ENCODE results near the gene NPTX1.

NPTX1 gene

GRCh38 chr17:80441598-80442322, 34.6 kb downstream of the NPTX1 start:
- no peak overlapping the region for H3K4me3 ChIP-seq (ENCODE audit: low read depth, low read length)
- DNase-seq (ENCODE audit: low read depth) = no peak
- TF ChIP-seq CTCF (IDR thresholded peaks at IDR 0.05; ENCODE audit: control insufficient read depth, extremely low read depth, insufficient read depth) = no peak

GRCh38 chr17:80441133-80441578, 35.3 kb downstream of the NPTX1 start:
- H3K4me3 ChIP-seq (ENCODE audit: low read depth, low read length) = no peak overlapping the region
- TF ChIP-seq CTCF (IDR thresholded peaks at IDR 0.05; ENCODE audit: control insufficient read depth, extremely low read depth, insufficient read depth) = no peak
- no peak for DNase-seq (ENCODE audit: low read depth)

DNA sequence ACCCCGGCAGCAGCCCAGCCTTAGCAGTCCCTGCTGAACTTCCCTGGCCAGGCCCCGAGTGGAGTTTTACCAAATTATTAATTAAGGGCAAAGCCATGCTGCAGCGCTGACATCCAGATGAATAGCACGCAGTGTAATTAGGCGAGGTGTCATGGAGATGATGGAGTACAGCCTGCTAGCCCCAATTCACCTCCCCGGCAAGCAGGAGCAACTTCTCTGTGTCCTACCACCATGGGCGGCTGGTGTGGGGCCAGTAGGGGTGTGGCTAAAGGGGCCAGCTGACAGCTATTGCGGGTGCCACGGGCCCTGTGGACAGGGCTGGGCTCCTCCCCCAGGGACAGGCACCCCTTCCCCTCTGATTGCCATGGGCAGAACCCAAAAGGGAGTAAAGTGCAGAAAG, 36.9 kb downstream of the NPTX1 start:
- no peak for TF ChIP-seq CTCF (IDR thresholded peaks at IDR 0.05; ENCODE audit: control insufficient read depth, extremely low read depth, insufficient read depth)
- H3K4me3 ChIP-seq (ENCODE audit: low read depth, low read length) = no peak overlapping the region
- DNase-seq (ENCODE audit: low read depth) = no peak

DNA sequence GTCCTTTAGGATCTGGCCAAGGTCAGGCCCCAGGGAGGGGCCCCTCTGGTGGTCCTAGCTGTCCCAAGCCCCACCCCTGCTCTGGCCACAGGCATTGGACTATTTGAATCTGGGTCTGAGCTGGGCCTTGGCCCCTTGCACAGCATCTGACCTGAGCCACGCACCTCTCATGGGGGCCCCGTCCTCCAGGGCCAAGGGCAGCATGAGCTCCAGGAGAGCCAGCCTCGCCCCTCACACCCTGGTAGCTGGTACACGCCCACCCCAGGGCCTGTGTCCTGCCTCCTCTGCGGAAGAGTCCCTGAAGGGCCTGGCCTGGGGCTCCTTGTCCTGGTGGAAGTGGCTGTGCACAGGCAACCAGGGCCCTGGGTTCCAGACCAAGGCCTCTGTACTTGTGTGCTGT, 37.6 kb downstream of the NPTX1 start:
- no peak for TF ChIP-seq CTCF (IDR thresholded peaks at IDR 0.05; ENCODE audit: control insufficient read depth, extremely low read depth, insufficient read depth)
- no peak overlapping the region for H3K4me3 ChIP-seq (ENCODE audit: low read depth, low read length)
- DNase-seq (ENCODE audit: low read depth) = no peak

DNA sequence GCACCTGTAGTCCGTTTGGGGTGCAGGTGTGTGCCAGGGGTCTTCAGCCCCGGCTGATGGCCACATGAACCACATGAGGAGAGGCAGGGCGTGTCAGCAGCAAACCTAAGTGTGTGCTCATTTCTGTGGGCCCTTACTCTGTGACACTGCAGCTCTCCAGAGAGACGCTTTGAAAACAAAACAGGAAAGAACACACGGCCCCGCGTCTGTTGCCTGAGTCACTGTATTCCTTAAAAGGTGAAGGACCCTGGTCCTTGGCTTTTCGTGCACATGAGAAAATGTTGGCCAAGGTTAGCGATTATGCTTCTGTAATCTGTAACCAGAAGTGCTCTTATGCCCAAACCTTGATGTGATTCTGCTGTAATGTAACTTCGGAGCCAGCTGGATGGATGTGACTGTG, 38.9 kb downstream of the NPTX1 start:
- no peak for TF ChIP-seq CTCF (IDR thresholded peaks at IDR 0.05; ENCODE audit: control insufficient read depth, extremely low read depth, insufficient read depth)
- no peak for DNase-seq (ENCODE audit: low read depth)
- no peak overlapping the region for H3K4me3 ChIP-seq (ENCODE audit: low read depth, low read length)

DNA sequence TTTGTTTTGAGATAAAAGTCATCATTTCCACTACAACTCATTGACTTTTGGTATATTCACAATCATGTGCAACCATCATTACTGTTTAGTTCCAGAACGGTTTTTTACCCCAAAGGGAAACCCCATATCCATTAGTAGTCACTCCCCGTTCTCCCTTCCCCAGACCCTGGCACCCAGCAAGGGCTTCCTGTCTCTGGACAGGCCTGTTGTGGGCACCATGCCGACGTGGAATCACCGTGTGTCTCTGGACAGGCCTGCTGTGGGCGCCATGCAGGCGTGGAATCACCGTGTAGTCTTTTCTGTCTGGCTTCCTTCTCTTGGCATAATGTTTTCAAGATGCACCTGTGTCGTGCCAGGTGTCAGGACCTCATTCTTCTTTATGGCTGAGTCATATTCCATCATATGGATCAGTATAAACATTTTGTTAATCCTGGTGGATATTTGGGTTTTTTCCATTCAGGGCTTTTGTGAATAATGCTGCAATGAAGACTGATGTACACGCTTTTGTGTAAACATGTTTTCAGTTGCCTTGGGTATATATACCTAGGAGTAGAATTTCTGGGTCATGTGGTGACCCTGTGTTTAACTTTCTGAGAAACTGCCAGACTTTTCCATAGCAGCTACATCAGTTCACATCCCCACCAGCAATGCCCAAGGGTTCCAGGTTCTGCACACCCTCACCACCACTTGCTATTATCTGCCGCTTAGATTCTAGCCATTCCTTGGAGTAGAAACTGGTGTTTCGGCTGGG, 42.3 kb downstream of the NPTX1 start:
- DNase-seq (ENCODE audit: low read depth) = no peak
- no peak overlapping the region for H3K4me3 ChIP-seq (ENCODE audit: low read depth, low read length)
- no peak for TF ChIP-seq CTCF (IDR thresholded peaks at IDR 0.05; ENCODE audit: control insufficient read depth, extremely low read depth, insufficient read depth)
